Osteocyte (in vitro differentiated cells): Measurements from ENCODE around the gene CASKIN1. TPM values are rescaled to one million over a fixed set of nuclear protein-coding genes. Genes with fewer than 3 reads are reported as not detected.
A peak's percentile ranks its signal among the peaks of the same experiment; 100 is the strongest.

Source experiments
- DNase-seq: peaks from one replicate; pipeline ENCODE4 v3.0.0; 2021; ENCODE audit warnings: mixed read lengths; ENCODE audit not compliant: unreplicated experiment; ENCODE audit errors: extremely low spot score
- H3K27ac Mint-ChIP-seq: one replicate; pipeline ENCODE4 v1.8.0; 2021; ENCODE audit warnings: mild to moderate bottlenecking, mixed read lengths; ENCODE audit not compliant: unreplicated experiment
- H3K27me3 Mint-ChIP-seq: one replicate; pipeline ENCODE4 v1.8.0; 2021; ENCODE audit warnings: mixed read lengths; ENCODE audit not compliant: unreplicated experiment
- H3K36me3 Mint-ChIP-seq: one replicate; pipeline ENCODE4 v1.8.0; 2021; ENCODE audit warnings: mixed read lengths; ENCODE audit not compliant: unreplicated experiment
- H3K4me1 Mint-ChIP-seq: one replicate; pipeline ENCODE4 v1.8.0; 2021; ENCODE audit warnings: mixed read lengths; ENCODE audit not compliant: unreplicated experiment
- H3K4me3 Mint-ChIP-seq: one replicate; pipeline ENCODE4 v1.8.0; 2021; ENCODE audit warnings: mild to moderate bottlenecking, moderate library complexity, mixed read lengths; ENCODE audit not compliant: unreplicated experiment
- H3K9me3 Mint-ChIP-seq: one replicate; pipeline ENCODE4 v1.8.0; 2021; ENCODE audit warnings: mixed read lengths; ENCODE audit not compliant: unreplicated experiment
- CTCF ChIP-seq: fragments of 200-600 bp; sonication (generic); IDR thresholded peaks from 2 replicates; pipeline ENCODE4 v1.5.0; 2021; ENCODE audit warnings: antibody characterized with exemption, mild to moderate bottlenecking, moderate library complexity
- total RNA-seq: library from RNA; stranded (reverse); gene quantifications from 2 replicates; pipeline ENCODE4 v1.2.1, GENCODE V29; 2021

Gene CASKIN1
- total RNA-seq, 1 donor from 2014 or later, result 2.4 TPM

GRCh38 chr16:2228161-2228824, 31.9 kb upstream of the CASKIN1 start:
- no peak for TF ChIP-seq CTCF
- H3K36me3 Mint-ChIP-seq, result peaks cover 7% of the 10 kb centered on the region
- no peak overlapping the region for H3K4me3 Mint-ChIP-seq
- H3K27ac Mint-ChIP-seq, result no peak overlapping the region
- H3K27me3 Mint-ChIP-seq, result no peaks in the 10 kb centered on the region
- H3K4me1 Mint-ChIP-seq, result peaks cover 20% of the 10 kb centered on the region
- DNase-seq, result peak; percentile 83
- no peaks in the 10 kb centered on the region for H3K9me3 Mint-ChIP-seq

GRCh38 chr16:2226918-2227317, 30.5 kb upstream of the CASKIN1 start:
- no peak for TF ChIP-seq CTCF
- Mint-ChIP-seq H3K27me3 (no peaks in the 10 kb centered on the region), H3K9me3 (no peaks in the 10 kb centered on the region), H3K4me3 (no peak overlapping the region), H3K4me1 (peaks cover 20% of the 10 kb centered on the region), H3K36me3 (peaks cover 7% of the 10 kb centered on the region), H3K27ac (no peak overlapping the region)
- DNase-seq, result no peak

- Mint-ChIP-seq H3K27ac (peak overlapping the region; percentile 50), H3K9me3 (no peaks in the 10 kb centered on the region), H3K36me3 (peaks cover 7% of the 10 kb centered on the region), H3K27me3 (no peaks in the 10 kb centered on the region), H3K4me1 (peaks cover 20% of the 10 kb centered on the region), H3K4me3 (peak overlapping the region; percentile 36)
- TF ChIP-seq CTCF, result no peak
- DNase-seq, result peak; percentile 76
These were observed 29.9 kb upstream of the CASKIN1 start for GRCh38 chr16:2226245-2226793.

- Mint-ChIP-seq H3K4me3 (peak overlapping the region; percentile 79), H3K36me3 (no peaks in the 10 kb centered on the region), H3K27me3 (no peaks in the 10 kb centered on the region), H3K4me1 (peaks cover 20% of the 10 kb centered on the region), H3K27ac (peak overlapping the region; percentile 68), H3K9me3 (no peaks in the 10 kb centered on the region)
- peak; percentile 85 for DNase-seq
- peak; percentile 43 for TF ChIP-seq CTCF
These were observed 27.6 kb upstream of the CASKIN1 start for GRCh38 chr16:2223942-2224486.

- Mint-ChIP-seq H3K36me3 (no peaks in the 10 kb centered on the region), H3K9me3 (no peaks in the 10 kb centered on the region), H3K4me3 (peak within 1 kb of the TSS; percentile 79), H3K27me3 (no peaks in the 10 kb centered on the region), H3K27ac (peak within 1 kb of the TSS; percentile 69), H3K4me1 (peaks cover 20% of the 10 kb centered on the region)
- TF ChIP-seq CTCF, result no peak
- peak; percentile 100 for DNase-seq
These were observed 27.0 kb upstream of the CASKIN1 start, which contains the start of gene E4F1 for GRCh38 chr16:2223221-2223941. Gene E4F1 (plus strand): TSS chr16:2223591. CDS start chr16:2223614, 23 bp downstream.
